DND-41 (cell line): ENCODE data around the gene ADAMTS13.

Source experiments
- ATAC-seq: fragments of 200-7000 bp; cut with Tn5 transposase; 3 replicates; pipeline ENCODE4 v1.9.1; 2021; ENCODE audit warnings: low read depth; ENCODE audit not compliant: insufficient read depth
- DNase-seq: peaks from one replicate; pipeline ENCODE4 v3.0.0-alpha.2; 2020
- H2AFZ ChIP-seq: 2 replicates; pipeline ENCODE4 v1.6.0; 2012; ENCODE audit warnings: low read depth, low read length
- H3K27ac ChIP-seq: 2 replicates; pipeline ENCODE4 v1.5.1; 2012; ENCODE audit warnings: low read length, inconsistent platforms
- H3K27me3 ChIP-seq: fragments of 200-600 bp; sonication (generic); 2 replicates; pipeline ENCODE4 v1.6.0; 2012; ENCODE audit warnings: low read length, mild to moderate bottlenecking, inconsistent platforms; ENCODE audit not compliant: insufficient read depth, poor library complexity
- H3K36me3 ChIP-seq: 2 replicates; pipeline ENCODE4 v1.5.1; 2012; ENCODE audit warnings: low read length, inconsistent platforms; ENCODE audit not compliant: insufficient read depth
- H3K4me1 ChIP-seq: 2 replicates; pipeline ENCODE4 v1.5.1; 2012; ENCODE audit warnings: mild to moderate bottlenecking, low read length; ENCODE audit not compliant: insufficient read depth
- H3K4me2 ChIP-seq: 2 replicates; pipeline ENCODE4 v1.6.0; 2012; ENCODE audit warnings: mild to moderate bottlenecking, moderate library complexity, low read length, inconsistent platforms; ENCODE audit not compliant: insufficient read depth
- H3K4me3 ChIP-seq, 2 experiments: fragments of 200-600 bp in 1 of 2; shearing (Covaris generic) in 1 of 2; 2 replicates each; pipeline ENCODE4 v1.5.1; 2012 to 2016; ENCODE audit warnings: inconsistent platforms in 2 of 2, low read length in 2 of 2, mild to moderate bottlenecking in 2 of 2, low read depth in 1 of 2, moderate library complexity in 1 of 2
- H3K79me2 ChIP-seq: 2 replicates; pipeline ENCODE4 v1.6.0; 2012; ENCODE audit warnings: low read length, inconsistent platforms; ENCODE audit not compliant: insufficient read depth
- H3K9ac ChIP-seq: 2 replicates; pipeline ENCODE4 v1.6.0; 2012; ENCODE audit warnings: low read depth, mild to moderate bottlenecking, inconsistent platforms, low read length, moderate library complexity
- H3K9me3 ChIP-seq: 2 replicates; pipeline ENCODE4 v1.5.1; 2012; ENCODE audit warnings: low read length, moderate library complexity, mild to moderate bottlenecking, inconsistent platforms; ENCODE audit not compliant: insufficient read depth, severe bottlenecking
- H4K20me1 ChIP-seq: 2 replicates; pipeline ENCODE4 v1.6.0; 2012; ENCODE audit warnings: low read length; ENCODE audit not compliant: insufficient read depth
- CTCF ChIP-seq: IDR thresholded peaks from 2 replicates; pipeline ENCODE4 v1.5.1; 2012; ENCODE audit warnings: borderline replicate concordance, low read length, moderate library complexity, mild to moderate bottlenecking; ENCODE audit not compliant: poor library complexity, severe bottlenecking; ENCODE audit errors: extremely low read depth
- EZH2 ChIP-seq: IDR thresholded peaks from 3 replicates; pipeline ENCODE4 v1.6.1; 2012; ENCODE audit warnings: borderline replicate concordance, low read depth, mild to moderate bottlenecking, moderate library complexity, low read length, inconsistent platforms; ENCODE audit not compliant: severe bottlenecking

ADAMTS13 gene

GRCh38 chr9:133461975-133462374 lies 39.8 kb downstream of the ADAMTS13 start:
- ATAC-seq (no peak), DNase-seq (no peak)
- no peak overlapping the region for H3K27ac ChIP-seq
- H3K9ac ChIP-seq, result no peak overlapping the region
- H3K36me3 ChIP-seq, result no peaks in the 10 kb centered on the region
- TF ChIP-seq EZH2 (no peak), CTCF (no peak)
- H2AFZ ChIP-seq, result no peak overlapping the region
- no peak overlapping the region for H3K4me3 ChIP-seq
- H3K27me3 ChIP-seq, result no peaks in the 10 kb centered on the region
- no peak overlapping the region for H3K4me2 ChIP-seq
- H4K20me1 ChIP-seq, result 0 out of 2 replicates have a peak, but pooled peaks cover 10% of the 10 kb centered on the region
- no peaks in the 10 kb centered on the region for H3K79me2 ChIP-seq
- peaks cover 21% of the 10 kb centered on the region for H3K4me1 ChIP-seq
- H3K9me3 ChIP-seq, result no peaks in the 10 kb centered on the region

DNA sequence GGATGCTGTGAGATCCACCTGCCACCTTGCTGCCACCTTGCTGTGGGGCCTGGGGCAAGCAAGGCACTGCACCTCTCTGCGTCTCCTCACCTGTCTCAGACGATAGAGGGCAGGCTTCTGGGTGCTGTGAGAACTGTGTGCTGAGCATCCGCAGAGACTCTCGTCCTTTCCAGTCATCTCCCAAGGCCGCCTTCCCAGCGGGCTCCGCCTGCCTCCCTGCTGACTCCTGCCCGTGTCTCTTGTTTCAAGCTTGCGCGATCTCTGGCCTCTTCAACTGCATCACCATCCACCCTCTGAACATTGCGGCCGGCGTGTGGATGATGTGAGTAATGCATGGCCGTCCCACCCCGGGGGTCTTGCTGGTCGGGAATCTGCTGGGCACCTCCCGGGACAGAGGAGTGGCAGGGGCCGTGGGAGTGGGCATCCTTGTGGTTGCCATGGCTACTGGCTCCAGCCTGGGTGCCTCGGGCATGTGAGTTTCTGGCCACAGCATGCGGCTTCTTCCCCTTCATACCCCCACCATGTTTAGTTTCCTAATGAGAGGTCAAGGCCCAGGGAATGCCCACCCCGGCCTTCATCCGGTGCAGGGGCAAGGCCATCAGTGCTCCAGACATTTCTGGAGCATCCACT lies 41.2 kb downstream of the ADAMTS13 start:
- peaks cover 10% of the 10 kb centered on the region; the same call in 1 of the 2 replicates for H4K20me1 ChIP-seq
- no peak overlapping the region for H3K9ac ChIP-seq
- H3K4me2 ChIP-seq, result no peak overlapping the region
- DNase-seq (no peak), ATAC-seq (no peak)
- H3K27me3 ChIP-seq, result no peaks in the 10 kb centered on the region
- no peaks in the 10 kb centered on the region for H3K9me3 ChIP-seq
- no peak overlapping the region for H3K4me3 ChIP-seq
- H3K27ac ChIP-seq, result no peak overlapping the region
- no peaks in the 10 kb centered on the region for H3K36me3 ChIP-seq
- TF ChIP-seq EZH2, result no peak
- TF ChIP-seq CTCF, result no peak
- no peaks in the 10 kb centered on the region for H3K79me2 ChIP-seq
- no peak overlapping the region for H2AFZ ChIP-seq
- H3K4me1 ChIP-seq, result peaks cover 20% of the 10 kb centered on the region

GRCh38 chr9:133463864-133464615 lies 41.9 kb downstream of the ADAMTS13 start:
- Histone ChIP-seq H2AFZ (no peak overlapping the region), H4K20me1 (peaks cover 10% of the 10 kb centered on the region; the same call in 1 of the 2 replicates), H3K4me1 (peaks cover 13% of the 10 kb centered on the region), H3K9me3 (no peaks in the 10 kb centered on the region), H3K79me2 (no peaks in the 10 kb centered on the region), H3K27me3 (no peaks in the 10 kb centered on the region), H3K4me2 (no peak overlapping the region), H3K27ac (no peak overlapping the region), H3K9ac (no peak overlapping the region), H3K4me3 (no peak overlapping the region), H3K36me3 (no peaks in the 10 kb centered on the region)
- DNase-seq, result no peak
- TF ChIP-seq EZH2 (no peak), CTCF (no peak)
- ATAC-seq, result no peak
